ENCODE measurements around the gene UMODL1.

The UMODL1 gene

GRCh38 chr21:42156690-42157605, 85.8 kb downstream of the UMODL1 start:
- H3K9me3 ChIP-seq (ENCODE audit: control insufficient read depth in 1 of 2, low read length in 2 of 2), result no peaks in the 10 kb centered on the region
- H3K36me3 ChIP-seq (ENCODE audit: control insufficient read depth in 1 of 2, insufficient read depth in 2 of 2, low read length in 2 of 2), result no peaks in the 10 kb centered on the region
- peaks cover 0 to 7% of the 10 kb centered on the region in 2 donors for H3K4me1 ChIP-seq (ENCODE audit: control insufficient read depth in 1 of 2, insufficient read depth in 2 of 2, low read length in 2 of 2)
- H3K27me3 ChIP-seq (ENCODE audit: control insufficient read depth in 1 of 2, insufficient read depth in 2 of 2, low read length in 2 of 2), result peaks cover 7 to 10% of the 10 kb centered on the region in 2 donors
- no peak overlapping the region for H3K9ac ChIP-seq (ENCODE audit: low read depth in 1 of 2, low read length in 2 of 2)
- H3K27ac ChIP-seq (ENCODE audit: low read depth, low read length), result no peak overlapping the region
- no peak overlapping the region for H3K4me3 ChIP-seq (ENCODE audit: low read depth in 1 of 2, low read length in 2 of 2)

GRCh38 chr21:42157606-42158310, 86.6 kb downstream of the UMODL1 start:
- Histone ChIP-seq H3K9me3 (ENCODE audit: control insufficient read depth in 1 of 2, low read length in 2 of 2) (no peaks in the 10 kb centered on the region), H3K4me1 (ENCODE audit: control insufficient read depth in 1 of 2, insufficient read depth in 2 of 2, low read length in 2 of 2) (peaks cover 0 to 7% of the 10 kb centered on the region in 2 donors), H3K36me3 (ENCODE audit: control insufficient read depth in 1 of 2, insufficient read depth in 2 of 2, low read length in 2 of 2) (no peaks in the 10 kb centered on the region), H3K4me3 (ENCODE audit: low read depth in 1 of 2, low read length in 2 of 2) (no peak overlapping the region), H3K9ac (ENCODE audit: low read depth in 1 of 2, low read length in 2 of 2) (no peak overlapping the region), H3K27ac (ENCODE audit: low read depth, low read length) (no peak overlapping the region), H3K27me3 (ENCODE audit: control insufficient read depth in 1 of 2, insufficient read depth in 2 of 2, low read length in 2 of 2) (peaks cover 7 to 10% of the 10 kb centered on the region in 2 donors)

GRCh38 chr21:42158846-42159245, 87.7 kb downstream of the UMODL1 start:
- Histone ChIP-seq H3K9me3 (ENCODE audit: control insufficient read depth in 1 of 2, low read length in 2 of 2) (no peaks in the 10 kb centered on the region), H3K4me1 (ENCODE audit: control insufficient read depth in 1 of 2, insufficient read depth in 2 of 2, low read length in 2 of 2) (peaks cover 0 to 7% of the 10 kb centered on the region in 2 donors), H3K27me3 (ENCODE audit: control insufficient read depth in 1 of 2, insufficient read depth in 2 of 2, low read length in 2 of 2) (peaks cover 0 to 10% of the 10 kb centered on the region in 2 donors), H3K36me3 (ENCODE audit: control insufficient read depth in 1 of 2, insufficient read depth in 2 of 2, low read length in 2 of 2) (no peaks in the 10 kb centered on the region), H3K9ac (ENCODE audit: low read depth in 1 of 2, low read length in 2 of 2) (no peak overlapping the region), H3K4me3 (ENCODE audit: low read depth in 1 of 2, low read length in 2 of 2) (no peak overlapping the region), H3K27ac (ENCODE audit: low read depth, low read length) (no peak overlapping the region)

- Histone ChIP-seq H3K27ac (ENCODE audit: low read depth, low read length) (no peak overlapping the region), H3K4me3 (ENCODE audit: low read depth in 1 of 2, low read length in 2 of 2) (no peak overlapping the region), H3K9ac (ENCODE audit: low read depth in 1 of 2, low read length in 2 of 2) (no peak overlapping the region), H3K27me3 (ENCODE audit: control insufficient read depth in 1 of 2, insufficient read depth in 2 of 2, low read length in 2 of 2) (peaks cover 0 to 10% of the 10 kb centered on the region in 2 donors), H3K9me3 (ENCODE audit: control insufficient read depth in 1 of 2, low read length in 2 of 2) (no peaks in the 10 kb centered on the region), H3K36me3 (ENCODE audit: control insufficient read depth in 1 of 2, insufficient read depth in 2 of 2, low read length in 2 of 2) (no peaks in the 10 kb centered on the region), H3K4me1 (ENCODE audit: control insufficient read depth in 1 of 2, insufficient read depth in 2 of 2, low read length in 2 of 2) (peaks cover 2 to 7% of the 10 kb centered on the region in 2 donors)
These were observed 88.5 kb downstream of the UMODL1 start for GRCh38 chr21:42159560-42160110.

GRCh38 chr21:42160111-42160721, 89.1 kb downstream of the UMODL1 start:
- H3K4me3 ChIP-seq (ENCODE audit: low read depth in 1 of 2, low read length in 2 of 2), result no peak overlapping the region
- H3K27ac ChIP-seq (ENCODE audit: low read depth, low read length), result no peak overlapping the region
- H3K9ac ChIP-seq (ENCODE audit: low read depth in 1 of 2, low read length in 2 of 2), result no peak overlapping the region
- H3K36me3 ChIP-seq (ENCODE audit: control insufficient read depth in 1 of 2, insufficient read depth in 2 of 2, low read length in 2 of 2), result no peaks in the 10 kb centered on the region
- peaks cover 0 to 10% of the 10 kb centered on the region in 2 donors for H3K27me3 ChIP-seq (ENCODE audit: control insufficient read depth in 1 of 2, insufficient read depth in 2 of 2, low read length in 2 of 2)
- H3K9me3 ChIP-seq (ENCODE audit: control insufficient read depth in 1 of 2, low read length in 2 of 2), result no peaks in the 10 kb centered on the region
- peaks cover 5 to 7% of the 10 kb centered on the region in 2 donors for H3K4me1 ChIP-seq (ENCODE audit: control insufficient read depth in 1 of 2, insufficient read depth in 2 of 2, low read length in 2 of 2)

GRCh38 chr21:42160765-42161164, 89.6 kb downstream of the UMODL1 start:
- Histone ChIP-seq H3K27me3 (ENCODE audit: control insufficient read depth in 1 of 2, insufficient read depth in 2 of 2, low read length in 2 of 2) (peaks cover 0 to 10% of the 10 kb centered on the region in 2 donors), H3K4me1 (ENCODE audit: control insufficient read depth in 1 of 2, insufficient read depth in 2 of 2, low read length in 2 of 2) (peaks cover 5 to 7% of the 10 kb centered on the region in 2 donors), H3K4me3 (ENCODE audit: low read depth in 1 of 2, low read length in 2 of 2) (no peak overlapping the region), H3K9me3 (ENCODE audit: control insufficient read depth in 1 of 2, low read length in 2 of 2) (no peaks in the 10 kb centered on the region), H3K9ac (ENCODE audit: low read depth in 1 of 2, low read length in 2 of 2) (no peak overlapping the region), H3K36me3 (ENCODE audit: control insufficient read depth in 1 of 2, insufficient read depth in 2 of 2, low read length in 2 of 2) (no peaks in the 10 kb centered on the region), H3K27ac (ENCODE audit: low read depth, low read length) (no peak overlapping the region)

- Histone ChIP-seq H3K4me1 (ENCODE audit: control insufficient read depth in 1 of 2, insufficient read depth in 2 of 2, low read length in 2 of 2) (peaks cover 5 to 7% of the 10 kb centered on the region in 2 donors), H3K27ac (ENCODE audit: low read depth, low read length) (no peak overlapping the region), H3K9me3 (ENCODE audit: control insufficient read depth in 1 of 2, low read length in 2 of 2) (no peaks in the 10 kb centered on the region), H3K36me3 (ENCODE audit: control insufficient read depth in 1 of 2, insufficient read depth in 2 of 2, low read length in 2 of 2) (no peaks in the 10 kb centered on the region), H3K9ac (ENCODE audit: low read depth in 1 of 2, low read length in 2 of 2) (no peak overlapping the region), H3K4me3 (ENCODE audit: low read depth in 1 of 2, low read length in 2 of 2) (no peak overlapping the region), H3K27me3 (ENCODE audit: control insufficient read depth in 1 of 2, insufficient read depth in 2 of 2, low read length in 2 of 2) (peaks cover 0 to 10% of the 10 kb centered on the region in 2 donors)
These were observed 90.4 kb downstream of the UMODL1 start for GRCh38 chr21:42161401-42161955.

GRCh38 chr21:42161956-42162681, 91.0 kb downstream of the UMODL1 start:
- no peak overlapping the region for H3K27ac ChIP-seq (ENCODE audit: low read depth, low read length)
- H3K4me3 ChIP-seq (ENCODE audit: low read depth in 1 of 2, low read length in 2 of 2), result no peak overlapping the region
- no peak overlapping the region for H3K9ac ChIP-seq (ENCODE audit: low read depth in 1 of 2, low read length in 2 of 2)
- H3K4me1 ChIP-seq (ENCODE audit: control insufficient read depth in 1 of 2, insufficient read depth in 2 of 2, low read length in 2 of 2), result peaks cover 3 to 5% of the 10 kb centered on the region in 2 donors
- H3K27me3 ChIP-seq (ENCODE audit: control insufficient read depth in 1 of 2, insufficient read depth in 2 of 2, low read length in 2 of 2), result peaks cover 0 to 6% of the 10 kb centered on the region in 2 donors
- no peaks in the 10 kb centered on the region for H3K9me3 ChIP-seq (ENCODE audit: control insufficient read depth in 1 of 2, low read length in 2 of 2)
- H3K36me3 ChIP-seq (ENCODE audit: control insufficient read depth in 1 of 2, insufficient read depth in 2 of 2, low read length in 2 of 2), result no peaks in the 10 kb centered on the region

- H3K27me3 ChIP-seq (ENCODE audit: control insufficient read depth in 1 of 2, insufficient read depth in 2 of 2, low read length in 2 of 2), result no peaks in the 10 kb centered on the region
- H3K4me3 ChIP-seq (ENCODE audit: low read depth in 1 of 2, low read length in 2 of 2), result no peak overlapping the region
- H3K4me1 ChIP-seq (ENCODE audit: control insufficient read depth in 1 of 2, insufficient read depth in 2 of 2, low read length in 2 of 2), result peaks cover 0 to 5% of the 10 kb centered on the region in 2 donors
- H3K36me3 ChIP-seq (ENCODE audit: control insufficient read depth in 1 of 2, insufficient read depth in 2 of 2, low read length in 2 of 2), result no peaks in the 10 kb centered on the region
- H3K9ac ChIP-seq (ENCODE audit: low read depth in 1 of 2, low read length in 2 of 2), result no peak overlapping the region
- H3K9me3 ChIP-seq (ENCODE audit: control insufficient read depth in 1 of 2, low read length in 2 of 2), result no peaks in the 10 kb centered on the region
- H3K27ac ChIP-seq (ENCODE audit: low read depth, low read length), result no peak overlapping the region
These were observed 91.9 kb downstream of the UMODL1 start for GRCh38 chr21:42162831-42163510.
